HUES6 (cell line): ENCODE results near the gene CPB2.

Experiments
- H3K27ac ChIP-seq: 2 replicates; pipeline ENCODE4 v1.7.0; 2013; ENCODE audit warnings: low read depth, mild to moderate bottlenecking, low read length, inconsistent platforms
- H3K27me3 ChIP-seq: 2 replicates; pipeline ENCODE4 v1.6.1; 2013; ENCODE audit warnings: low read length; ENCODE audit not compliant: control insufficient read depth, insufficient read depth
- H3K36me3 ChIP-seq: 2 replicates; pipeline ENCODE4 v1.6.1; 2013; ENCODE audit warnings: low read length; ENCODE audit not compliant: control insufficient read depth, insufficient read depth
- H3K4me1 ChIP-seq: 2 replicates; pipeline ENCODE4 v1.6.1; 2013; ENCODE audit warnings: low read length; ENCODE audit not compliant: control insufficient read depth, insufficient read depth
- H3K4me3 ChIP-seq: 2 replicates; pipeline ENCODE4 v1.5.1; 2013; ENCODE audit warnings: low read depth, low read length
- H3K9ac ChIP-seq: one replicate; pipeline ENCODE4 v1.6.1; 2013; ENCODE audit warnings: mild to moderate bottlenecking, low read length
- H3K9me3 ChIP-seq: 2 replicates; pipeline ENCODE4 v1.6.1; 2013; ENCODE audit warnings: low read depth, low read length; ENCODE audit not compliant: control insufficient read depth, insufficient read depth

The CPB2 gene

DNA sequence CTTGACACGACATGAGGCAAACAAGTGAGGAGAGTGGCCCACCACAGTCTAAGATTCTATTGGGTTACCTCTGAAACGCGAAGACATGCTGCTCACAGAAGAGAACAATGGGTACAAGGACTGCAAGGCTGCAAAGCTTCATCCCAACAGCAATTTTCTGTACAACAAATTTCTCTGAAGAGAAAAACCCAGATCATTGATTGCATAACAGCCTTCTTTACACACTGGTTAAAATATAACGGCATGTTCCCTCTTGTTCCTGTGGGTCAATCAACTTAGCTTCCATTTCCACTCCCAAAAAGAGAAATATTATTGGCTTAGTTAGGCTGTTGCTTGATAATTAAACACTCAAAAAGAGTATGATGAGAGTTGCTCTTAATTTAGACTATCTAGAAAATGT, at the start of gene CPB2:
TSS of gene CPB2 (minus strand) at position 166 of the 400 bp plus-strand sequence. CDS start at position 142, 24 bp downstream.
- no peaks in the 10 kb centered on the region for H3K4me1 ChIP-seq
- no peak within 1 kb of the TSS for H3K27ac ChIP-seq
- no peaks in the 10 kb centered on the region for H3K9me3 ChIP-seq
- no peaks in the 10 kb centered on the region for H3K36me3 ChIP-seq
- H3K4me3 ChIP-seq, result no peak within 1 kb of the TSS
- no peaks in the 10 kb centered on the region for H3K27me3 ChIP-seq
- no peak within 1 kb of the TSS for H3K9ac ChIP-seq

DNA sequence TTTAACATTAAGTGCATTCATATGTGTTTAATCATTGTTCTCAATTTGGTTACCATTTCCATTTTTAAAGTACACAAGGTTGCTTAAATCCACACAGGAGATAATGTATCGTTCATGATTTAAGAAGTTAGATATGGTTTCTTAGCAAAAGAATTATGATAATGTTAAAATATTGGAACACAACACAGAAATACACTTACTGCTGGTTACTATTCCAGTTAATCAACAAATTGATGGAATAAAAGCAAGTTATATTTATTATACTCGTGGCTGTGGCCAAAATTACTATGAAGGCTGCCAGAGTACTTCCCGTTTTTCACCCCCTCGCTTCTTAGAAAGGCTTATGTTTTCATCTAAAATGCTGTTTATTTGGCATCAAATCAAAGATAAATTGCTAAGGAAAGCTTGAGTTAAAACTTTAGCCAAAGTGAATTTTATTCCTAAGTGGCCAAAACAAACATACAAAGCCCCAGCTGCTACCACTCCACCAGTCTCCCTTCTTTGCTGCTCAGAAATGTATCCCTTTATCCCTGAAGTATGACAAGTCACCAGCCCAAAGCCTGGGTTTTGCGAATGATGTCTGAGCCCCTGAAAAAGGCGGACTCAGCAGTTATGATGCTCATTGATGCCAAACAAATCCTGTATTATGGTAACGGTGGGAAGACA, 49.4 kb upstream of the CPB2 start:
- H3K9me3 ChIP-seq, result no peaks in the 10 kb centered on the region
- H3K27me3 ChIP-seq, result no peaks in the 10 kb centered on the region
- no peaks in the 10 kb centered on the region for H3K4me1 ChIP-seq
- no peak overlapping the region for H3K4me3 ChIP-seq
- H3K27ac ChIP-seq, result no peak overlapping the region
- H3K36me3 ChIP-seq, result peaks cover 2% of the 10 kb centered on the region; the same call in 1 of the 2 replicates
- H3K9ac ChIP-seq, result no peak overlapping the region

DNA sequence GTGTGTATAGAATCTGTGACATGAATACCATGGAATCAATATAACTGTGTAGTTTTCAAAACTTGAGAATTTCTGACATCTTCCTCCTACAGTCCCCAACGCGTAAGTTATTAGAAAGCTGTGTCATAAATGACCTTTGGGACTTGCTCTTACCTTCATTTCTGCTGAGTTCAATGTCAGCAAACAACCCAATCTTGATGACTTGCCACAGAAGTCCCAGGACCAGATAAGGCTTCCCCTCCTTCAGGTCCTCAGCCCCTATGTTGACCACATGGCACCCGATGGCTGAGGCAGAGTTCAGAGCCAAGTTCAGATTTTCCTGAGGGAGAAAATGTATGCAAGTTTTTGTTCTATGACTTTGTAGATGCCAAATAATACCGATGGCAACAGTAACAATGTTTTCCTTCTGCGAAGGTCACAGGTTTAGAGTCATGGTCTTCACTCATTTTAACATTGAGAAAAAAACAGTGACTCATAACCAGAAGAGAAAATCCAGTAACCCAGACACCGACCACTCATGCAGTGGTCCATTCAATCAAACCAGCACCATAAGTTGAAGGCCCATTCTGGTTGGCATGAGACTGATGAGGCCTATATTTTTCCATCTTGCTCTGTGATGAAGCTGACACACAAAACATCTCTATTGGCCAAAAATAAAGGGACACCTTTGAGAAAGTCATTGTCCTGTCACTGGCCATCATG, 47.9 kb upstream of the CPB2 start:
- H3K36me3 ChIP-seq, result peaks cover 2% of the 10 kb centered on the region; the same call in 1 of the 2 replicates

DNA sequence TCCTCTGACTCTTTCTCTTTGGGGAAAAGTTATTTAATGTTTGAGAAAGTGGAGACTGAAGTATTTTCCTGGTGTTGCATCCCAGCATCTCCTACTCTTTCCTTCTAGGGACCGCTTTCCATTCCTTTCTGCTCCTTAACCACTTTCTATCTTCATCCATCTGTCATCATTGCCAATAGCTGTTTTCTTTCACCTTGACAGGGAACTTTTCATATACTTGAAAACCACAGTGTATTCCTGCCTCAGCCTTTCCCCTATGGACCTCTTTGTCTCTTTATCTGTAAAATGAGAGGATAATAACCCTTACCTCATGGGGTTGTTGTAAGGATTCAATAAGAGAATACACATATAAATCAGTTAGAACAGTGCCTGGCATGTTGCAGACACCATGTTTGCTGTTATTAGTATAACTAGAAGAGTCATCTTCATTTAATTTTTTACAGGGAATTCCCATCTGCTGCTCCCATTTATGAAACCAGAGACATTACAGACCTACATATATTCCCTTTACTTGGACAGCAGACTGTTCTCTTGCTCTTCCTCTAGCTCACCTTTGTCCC, 45.4 kb upstream of the CPB2 start:
- H3K36me3 ChIP-seq, result peaks cover 2% of the 10 kb centered on the region; the same call in 1 of the 2 replicates

More for the DNA sequence above, 47.9 kb upstream of the CPB2 start:
- Histone ChIP-seq H3K4me1 (no peaks in the 10 kb centered on the region), H3K9ac (no peak overlapping the region), H3K9me3 (no peaks in the 10 kb centered on the region), H3K27ac (no peak overlapping the region), H3K27me3 (no peaks in the 10 kb centered on the region), H3K4me3 (no peak overlapping the region)

GRCh38 chr13:46149272-46150133, 44.7 kb upstream of the CPB2 start:
- peaks cover under 1% of the 10 kb centered on the region; the same call in 1 of the 2 replicates for H3K36me3 ChIP-seq
- H3K9ac ChIP-seq, result no peak overlapping the region
- H3K4me3 ChIP-seq, result no peak overlapping the region
- no peak overlapping the region for H3K27ac ChIP-seq
- no peaks in the 10 kb centered on the region for H3K9me3 ChIP-seq
- H3K4me1 ChIP-seq, result peaks cover 5% of the 10 kb centered on the region; the same call in 1 of the 2 replicates
- H3K27me3 ChIP-seq, result no peaks in the 10 kb centered on the region

More for the DNA sequence above, 45.4 kb upstream of the CPB2 start:
- Histone ChIP-seq H3K9me3 (no peaks in the 10 kb centered on the region), H3K27me3 (no peaks in the 10 kb centered on the region), H3K27ac (no peak overlapping the region), H3K4me1 (peaks cover 5% of the 10 kb centered on the region; the same call in 1 of the 2 replicates), H3K9ac (no peak overlapping the region), H3K4me3 (no peak overlapping the region)

- H3K36me3 ChIP-seq, result no peaks in the 10 kb centered on the region; the same call in 1 of the 2 replicates
- no peak overlapping the region for H3K9ac ChIP-seq
- no peaks in the 10 kb centered on the region for H3K27me3 ChIP-seq
- no peaks in the 10 kb centered on the region for H3K9me3 ChIP-seq
- H3K27ac ChIP-seq, result no peak overlapping the region
- peaks cover 8% of the 10 kb centered on the region; the same call in 1 of the 2 replicates for H3K4me1 ChIP-seq
- no peak overlapping the region for H3K4me3 ChIP-seq
Observed at GRCh38 chr13:46146898-46147297, 42.1 kb upstream of the CPB2 start.

- Histone ChIP-seq H3K9me3 (no peaks in the 10 kb centered on the region), H3K9ac (no peak overlapping the region), H3K36me3 (no peaks in the 10 kb centered on the region; the same call in 1 of the 2 replicates), H3K27me3 (no peaks in the 10 kb centered on the region), H3K27ac (no peak overlapping the region), H3K4me1 (peaks cover 8% of the 10 kb centered on the region; the same call in 1 of the 2 replicates), H3K4me3 (no peak overlapping the region)
Observed at GRCh38 chr13:46145950-46146349, 41.1 kb upstream of the CPB2 start.

- no peaks in the 10 kb centered on the region; the same call in 1 of the 2 replicates for H3K36me3 ChIP-seq
- H3K9me3 ChIP-seq, result no peaks in the 10 kb centered on the region
- peaks cover 8% of the 10 kb centered on the region; the same call in 1 of the 2 replicates for H3K4me1 ChIP-seq
- H3K27me3 ChIP-seq, result no peaks in the 10 kb centered on the region
- no peak overlapping the region for H3K4me3 ChIP-seq
- H3K9ac ChIP-seq, result no peak overlapping the region
- no peak overlapping the region for H3K27ac ChIP-seq
Observed at GRCh38 chr13:46145135-46145534, 40.3 kb upstream of the CPB2 start.

- H3K36me3 ChIP-seq, result no peaks in the 10 kb centered on the region
- H3K9me3 ChIP-seq, result no peaks in the 10 kb centered on the region
- H3K27me3 ChIP-seq, result no peaks in the 10 kb centered on the region
Observed at GRCh38 chr13:46143184-46143701, 38.4 kb upstream of the CPB2 start.

GRCh38 chr13:46142776-46143175, 37.9 kb upstream of the CPB2 start:
- no peaks in the 10 kb centered on the region for H3K36me3 ChIP-seq
- H3K4me3 ChIP-seq, result no peak overlapping the region
- H3K9ac ChIP-seq, result no peak overlapping the region
- no peak overlapping the region for H3K27ac ChIP-seq
- H3K27me3 ChIP-seq, result no peaks in the 10 kb centered on the region
- H3K4me1 ChIP-seq, result peaks cover 8% of the 10 kb centered on the region; the same call in 1 of the 2 replicates
- no peaks in the 10 kb centered on the region for H3K9me3 ChIP-seq

More at GRCh38 chr13:46143184-46143701, 38.4 kb upstream of the CPB2 start:
- H3K9ac ChIP-seq, result no peak overlapping the region
- no peak overlapping the region for H3K27ac ChIP-seq
- no peak overlapping the region for H3K4me3 ChIP-seq
- H3K4me1 ChIP-seq, result peaks cover 8% of the 10 kb centered on the region; the same call in 1 of the 2 replicates
